SK-N-SH (cell line): ENCODE measurements around the gene U2AF1L4. TPM values are rescaled to one million over a fixed set of nuclear protein-coding genes. Genes with fewer than 3 reads are reported as not detected.

Experiments
- CTCF ChIA-PET: fragments of 300-600, 350-600 bp; formaldehyde crosslinking; extraction: SDS; loops from one replicate; lab custom pipeline; 2021; lab: Yijun Ruan, JAX
- POLR2A ChIA-PET: fragments of 350-600 bp; sonication (Branson Sonifier 250); formaldehyde crosslinking; extraction: SDS; loops from one replicate; lab custom pipeline; 2020; ENCODE audit warnings: antibody characterized with exemption, inconsistent platforms; lab: Yijun Ruan, JAX
- DNase-seq: peaks from one replicate; pipeline ENCODE4 v3.0.0; 2012
- H2AFZ ChIP-seq: fragments of 200-600 bp; sonication (generic); 2 replicates; pipeline ENCODE4 v1.8.1; 2016; ENCODE audit warnings: antibody characterized with exemption, mild to moderate bottlenecking, low read depth
- H3F3A ChIP-seq: fragments of 200-600 bp; sonication (generic); replicated peaks from 2 replicates; pipeline ENCODE3; 2016; ENCODE audit warnings: antibody characterized with exemption, mild to moderate bottlenecking; ENCODE audit not compliant: insufficient read depth
- H3K27ac ChIP-seq, 2 experiments: fragments of 200-500 bp in 1 of 2; fragments of 200-600 bp in 1 of 2; sonication (Bioruptor generic) in 1 of 2; sonication (generic), shearing (Covaris generic) in 1 of 2; 2 replicates each; pipeline versions ENCODE4 v1.5.1 to v1.6.1; 2014 to 2016; ENCODE audit warnings: low read depth in 2 of 2, inconsistent platforms in 1 of 2, low read length in 1 of 2, mild to moderate bottlenecking in 1 of 2, mixed read lengths in 1 of 2
- H3K27me3 ChIP-seq: fragments of 200-600 bp; sonication (generic), shearing (Covaris generic); 2 replicates; pipeline ENCODE4 v1.6.1; 2016; ENCODE audit warnings: mixed run types; ENCODE audit not compliant: insufficient read depth
- H3K36me3 ChIP-seq, 2 experiments: fragments of 200-500 bp in 1 of 2; fragments of 200-600 bp in 1 of 2; sonication (Bioruptor generic) in 1 of 2; sonication (generic) in 1 of 2; replicated peaks in 1 of 2; 2 replicates each; pipeline versions ENCODE3 to v1.5.1; 2014 to 2016; ENCODE audit warnings: low read length in 1 of 2, mild to moderate bottlenecking in 1 of 2; ENCODE audit not compliant: insufficient read depth in 2 of 2, control insufficient read depth in 1 of 2
- H3K4me1 ChIP-seq, 2 experiments: fragments of 200-500 bp in 1 of 2; fragments of 200-600 bp in 1 of 2; sonication (Bioruptor generic) in 1 of 2; sonication (generic), shearing (Covaris generic) in 1 of 2; 2 replicates each; pipeline versions ENCODE4 v1.5.1 to v1.6.1; 2014 to 2016; ENCODE audit warnings: low read depth in 1 of 2, low read length in 1 of 2, mixed run types in 1 of 2; ENCODE audit not compliant: insufficient read depth in 2 of 2, control insufficient read depth in 1 of 2
- H3K4me2 ChIP-seq: fragments of 200-600 bp; sonication (generic), shearing (Covaris generic); 2 replicates; pipeline ENCODE4 v1.6.1; 2017; ENCODE audit warnings: mixed run types
- H3K4me3 ChIP-seq, 2 experiments: fragments of 200-500 bp in 1 of 2; fragments of 200-600 bp in 1 of 2; sonication (Bioruptor generic) in 1 of 2; sonication (generic), shearing (Covaris generic) in 1 of 2; 2 replicates each; pipeline versions ENCODE4 v1.5.1 to v1.8.1; 2014 to 2016; ENCODE audit warnings: low read depth in 2 of 2, inconsistent platforms in 1 of 2, low read length in 1 of 2, mild to moderate bottlenecking in 1 of 2, mixed read lengths in 1 of 2, moderate library complexity in 1 of 2
- H3K79me2 ChIP-seq: fragments of 200-600 bp; sonication (generic); 2 replicates; pipeline ENCODE4 v1.8.1; 2017; ENCODE audit warnings: mild to moderate bottlenecking; ENCODE audit not compliant: insufficient read depth
- H3K9ac ChIP-seq: fragments of 200-600 bp; sonication (generic); 2 replicates; pipeline ENCODE4 v1.6.1; 2017; ENCODE audit warnings: mixed run types
- H3K9me2 ChIP-seq: fragments of 200-600 bp; sonication (generic); 2 replicates; pipeline ENCODE4 v1.6.1; 2017; ENCODE audit warnings: mixed run types
- H3K9me3 ChIP-seq: fragments of 200-600 bp; sonication (generic); 2 replicates; pipeline ENCODE4 v1.6.1; 2017; ENCODE audit warnings: mixed run types, mild to moderate bottlenecking, moderate library complexity
- H4K20me1 ChIP-seq: fragments of 200-600 bp; sonication (generic); 2 replicates; pipeline ENCODE4 v1.6.1; 2017; ENCODE audit warnings: mild to moderate bottlenecking, mixed run types; ENCODE audit not compliant: insufficient read depth
- EP300 ChIP-seq, 2 experiments: IDR thresholded peaks; 2 replicates each; pipeline versions ENCODE4 v1.4.0 to v1.6.1; 2012; ENCODE audit warnings: borderline replicate concordance in 1 of 2, low read depth in 1 of 2, low read length in 1 of 2
- EZH2phosphoT487 ChIP-seq: fragments of 200-600 bp; sonication (generic); IDR thresholded peaks from 2 replicates; pipeline ENCODE4 v1.6.1; 2017; ENCODE audit warnings: low read depth, mixed run types, mild to moderate bottlenecking, antibody characterized with exemption, moderate library complexity, borderline replicate concordance
- FOXM1 ChIP-seq: IDR thresholded peaks from 2 replicates; pipeline ENCODE4 v1.4.0; 2012; ENCODE audit warnings: low read depth, mild to moderate bottlenecking
- GATA2 ChIP-seq: sonication (generic); formaldehyde crosslinking; IDR thresholded peaks from 2 replicates; pipeline ENCODE4 v1.5.0; 2020; ENCODE audit warnings: mild to moderate bottlenecking, missing genetic modification reagents
- NRF1 ChIP-seq: IDR thresholded peaks from 2 replicates; pipeline ENCODE4 v1.6.1; 2012; ENCODE audit warnings: low read depth, mild to moderate bottlenecking, low read length
- RAD21 ChIP-seq: IDR thresholded peaks from 2 replicates; pipeline ENCODE4 v1.6.1; 2012; ENCODE audit warnings: mild to moderate bottlenecking, low read length
- RXRA ChIP-seq: IDR thresholded peaks from 2 replicates; pipeline ENCODE4 v1.4.0; 2012; ENCODE audit warnings: low read depth, mild to moderate bottlenecking, borderline replicate concordance
- TAF1 ChIP-seq: IDR thresholded peaks from 2 replicates; pipeline ENCODE4 v1.6.1; 2012; ENCODE audit warnings: low read depth, mild to moderate bottlenecking, low read length, moderate library complexity, borderline replicate concordance
- TEAD4 ChIP-seq: IDR thresholded peaks from 2 replicates; pipeline ENCODE4 v1.4.0; 2012; ENCODE audit warnings: mild to moderate bottlenecking, borderline replicate concordance; ENCODE audit not compliant: insufficient read depth
- YY1 ChIP-seq: IDR thresholded peaks from 2 replicates; pipeline ENCODE4 v1.4.0; 2012; ENCODE audit warnings: low read depth, mild to moderate bottlenecking
- WGBS: methylation state at CpG from one replicate; pipeline ENCODE4 v1.1.6; 2017; ENCODE audit warnings: low lambda C conversion rate; 5-methylcytosine and 5-hydroxymethylcytosine counted together
- polyA plus RNA-seq, 3 experiments: library from polyadenylated mRNA; depleted of rRNA; stranded (reverse); fragments of >200 nt; gene quantifications; 2 replicates each; pipeline ENCODE4 v1.2.3, GENCODE V29; 2012
- TF ChIP-seq, protein P1 (sequence below): IDR thresholded peaks from 2 replicates; pipeline ENCODE4 v1.4.0; 2012; ENCODE audit warnings: low read depth, borderline replicate concordance
- TF ChIP-seq, protein P2 (sequence below): fragments of 150-350 bp; IDR thresholded peaks from 2 replicates; pipeline ENCODE4 v1.6.1; 2016; ENCODE audit warnings: mild to moderate bottlenecking, low read depth, low read length

Gene U2AF1L4
- polyA plus RNA-seq, 1 of the 3 experiments (the other 2 are of a cell fraction), result 25.9 TPM

DNA sequence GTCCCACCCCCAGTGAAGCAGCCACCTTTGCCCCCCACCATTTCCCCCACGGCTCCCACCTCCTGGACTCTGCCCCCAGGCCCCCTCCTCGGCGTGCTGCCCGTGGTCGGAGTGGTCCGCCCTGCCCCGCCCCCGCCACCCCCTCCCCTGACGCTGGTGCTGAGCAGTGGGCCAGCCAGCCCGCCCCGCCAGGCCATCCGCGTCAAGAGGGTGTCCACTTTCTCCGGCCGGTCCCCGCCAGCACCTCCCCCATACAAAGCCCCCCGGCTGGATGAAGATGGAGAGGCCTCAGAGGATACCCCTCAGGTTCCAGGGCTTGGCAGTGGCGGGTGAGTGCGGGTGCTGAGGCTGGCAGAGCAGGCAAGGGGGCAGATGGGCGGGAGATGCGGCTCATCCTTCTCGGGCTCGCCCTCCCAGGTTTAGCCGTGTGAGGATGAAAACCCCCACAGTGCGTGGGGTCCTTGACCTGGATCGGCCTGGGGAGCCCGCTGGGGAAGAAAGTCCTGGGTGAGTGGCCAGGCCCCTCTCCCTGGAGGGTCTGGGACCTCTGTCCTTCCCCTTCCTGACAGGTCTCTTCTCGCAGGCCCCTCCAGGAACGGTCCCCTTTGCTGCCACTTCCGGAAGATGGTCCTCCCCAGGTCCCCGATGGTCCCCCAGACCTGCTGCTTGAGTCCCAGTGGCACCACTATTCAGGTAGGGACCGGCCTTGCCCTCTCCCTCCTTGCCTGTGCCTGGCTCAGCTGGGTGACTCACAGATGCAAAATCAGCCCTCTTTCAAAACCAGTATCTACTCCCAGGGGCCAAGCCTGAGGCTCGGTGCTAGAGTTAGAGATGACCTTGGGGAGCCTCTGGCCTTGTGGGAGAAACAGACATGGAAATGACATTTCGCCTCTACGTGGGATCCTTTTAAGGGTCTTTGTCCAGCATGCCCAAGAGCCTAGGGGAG, 11.8 kb downstream of the U2AF1L4 start:
- Histone ChIP-seq H2AFZ (no peak overlapping the region), H3K9ac (no peak overlapping the region), H3K27ac (no peak overlapping the region), H3K36me3 (peaks cover 7 to 80% of the 10 kb centered on the region in 2 experiments), H3K27me3 (no peaks in the 10 kb centered on the region), H3K9me3 (no peaks in the 10 kb centered on the region), H3K79me2 (no peaks in the 10 kb centered on the region), H3K9me2 (no peaks in the 10 kb centered on the region)
- WGBS, result 93% methylated on average over 13 of the region's 35 CpGs
- CTCF ChIA-PET, result no interaction called here
- TF ChIP-seq, protein P1, sequence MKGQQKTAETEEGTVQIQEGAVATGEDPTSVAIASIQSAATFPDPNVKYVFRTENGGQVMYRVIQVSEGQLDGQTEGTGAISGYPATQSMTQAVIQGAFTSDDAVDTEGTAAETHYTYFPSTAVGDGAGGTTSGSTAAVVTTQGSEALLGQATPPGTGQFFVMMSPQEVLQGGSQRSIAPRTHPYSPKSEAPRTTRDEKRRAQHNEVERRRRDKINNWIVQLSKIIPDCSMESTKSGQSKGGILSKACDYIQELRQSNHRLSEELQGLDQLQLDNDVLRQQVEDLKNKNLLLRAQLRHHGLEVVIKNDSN, result no peak
- TF ChIP-seq, protein P2, sequence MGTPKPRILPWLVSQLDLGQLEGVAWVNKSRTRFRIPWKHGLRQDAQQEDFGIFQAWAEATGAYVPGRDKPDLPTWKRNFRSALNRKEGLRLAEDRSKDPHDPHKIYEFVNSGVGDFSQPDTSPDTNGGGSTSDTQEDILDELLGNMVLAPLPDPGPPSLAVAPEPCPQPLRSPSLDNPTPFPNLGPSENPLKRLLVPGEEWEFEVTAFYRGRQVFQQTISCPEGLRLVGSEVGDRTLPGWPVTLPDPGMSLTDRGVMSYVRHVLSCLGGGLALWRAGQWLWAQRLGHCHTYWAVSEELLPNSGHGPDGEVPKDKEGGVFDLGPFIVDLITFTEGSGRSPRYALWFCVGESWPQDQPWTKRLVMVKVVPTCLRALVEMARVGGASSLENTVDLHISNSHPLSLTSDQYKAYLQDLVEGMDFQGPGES, result no peak
- TF ChIP-seq NRF1 (no peak), TAF1 (no peak), EP300 (IDR thresholded peaks at IDR 0.05; ENCODE audit: borderline replicate concordance in 1 of 2, low read depth in 1 of 2, low read length in 1 of 2) (no peak)
- TF ChIP-seq, all 33 proteins: peak for 0
- Histone ChIP-seq H3K4me3 (no peak overlapping the region), H4K20me1 (no peaks in the 10 kb centered on the region), H3K4me1 (no peaks in the 10 kb centered on the region), H3K4me2 (no peak overlapping the region), H3F3A (no peaks in the 10 kb centered on the region)
- no peak for DNase-seq
- POLR2A ChIA-PET, result no interaction called here

DNA sequence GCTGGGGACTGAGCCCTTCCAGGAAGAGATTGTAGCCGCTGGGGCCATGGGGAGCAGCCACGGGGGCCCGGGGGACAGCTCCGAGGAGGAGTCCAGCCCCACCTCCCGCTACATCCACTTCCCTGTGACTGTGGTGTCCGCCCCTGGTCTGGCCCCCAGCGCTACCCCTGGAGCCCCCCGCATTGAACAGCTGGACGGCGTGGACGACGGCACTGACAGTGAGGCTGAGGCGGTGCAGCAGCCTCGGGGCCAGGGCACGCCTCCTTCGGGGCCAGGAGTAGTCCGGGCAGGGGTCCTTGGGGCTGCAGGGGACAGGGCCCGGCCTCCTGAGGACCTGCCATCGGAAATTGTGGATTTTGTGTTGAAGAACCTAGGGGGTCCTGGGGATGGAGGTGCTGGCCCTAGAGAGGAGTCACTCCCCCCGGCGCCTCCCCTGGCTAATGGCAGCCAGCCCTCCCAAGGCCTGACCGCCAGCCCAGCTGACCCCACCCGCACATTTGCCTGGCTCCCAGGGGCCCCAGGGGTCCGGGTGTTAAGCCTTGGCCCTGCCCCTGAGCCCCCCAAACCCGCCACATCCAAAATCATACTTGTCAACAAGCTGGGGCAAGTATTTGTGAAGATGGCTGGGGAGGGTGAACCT, 12.6 kb downstream of the U2AF1L4 start:
- WGBS, result 99% methylated on average over 19 of the region's 25 CpGs
- no peak overlapping the region for H2AFZ ChIP-seq
- H4K20me1 ChIP-seq, result no peaks in the 10 kb centered on the region
- ChIA-PET POLR2A (no interaction called here), CTCF (no interaction called here)
- peaks cover 7 to 79% of the 10 kb centered on the region in 2 experiments for H3K36me3 ChIP-seq
- no peaks in the 10 kb centered on the region for H3K9me2 ChIP-seq
- no peak overlapping the region for H3K4me3 ChIP-seq
- H3K27ac ChIP-seq, result no peak overlapping the region
- H3K4me2 ChIP-seq, result no peak overlapping the region
- H3K4me1 ChIP-seq, result no peaks in the 10 kb centered on the region
- H3K79me2 ChIP-seq, result no peaks in the 10 kb centered on the region
- H3K27me3 ChIP-seq, result no peaks in the 10 kb centered on the region
- no peaks in the 10 kb centered on the region for H3F3A ChIP-seq
- H3K9me3 ChIP-seq, result no peaks in the 10 kb centered on the region
- H3K9ac ChIP-seq, result no peak overlapping the region
- no peak for DNase-seq
- TF ChIP-seq TEAD4 (no peak), EZH2phosphoT487 (no peak), RXRA (no peak), RAD21 (no peak), NRF1 (no peak), GATA2 (no peak), YY1 (no peak), FOXM1 (no peak)
- TF ChIP-seq, protein P2, result no peak
